K562 (cell line): Measurements from ENCODE around the gene KIAA0825. TPM values are rescaled to one million over a fixed set of nuclear protein-coding genes. Genes with fewer than 3 reads are reported as not detected.

ENCODE experiments used
- ATAC-seq: fragments of 200-7000 bp; cut with Tn5 transposase; 3 replicates; pipeline ENCODE4 v1.9.1; 2020; ENCODE audit warnings: moderate library complexity
- BruUV-seq: library from RNA; stranded (reverse); fragments of 400-500 nt; replicated peaks from 2 replicates; lab custom pipeline; 2021; lab: Mats Ljungman, UMichigan
- CTCF ChIA-PET: fragments of 300-600 bp; formaldehyde crosslinking; extraction: SDS; loops from one replicate; lab custom pipeline; 2021; ENCODE audit warnings: low intra/inter-chr PET ratio; lab: Yijun Ruan, JAX
- POLR2A ChIA-PET: fragments of 300-600, 350-650 bp; sonication (Branson Sonifier 250); formaldehyde crosslinking; extraction: SDS; loops from one replicate; lab custom pipeline; 2021; ENCODE audit warnings: antibody characterized with exemption, inconsistent platforms; lab: Yijun Ruan, JAX
- DNase-seq, 4 experiments: peaks; one replicate each; pipeline versions ENCODE4 v3.0.0 to v3.0.0-alpha.2; 2011 to 2018; ENCODE audit warnings: low spot score in 3 of 4, mixed read lengths in 3 of 4; ENCODE audit errors: extremely low read depth in 1 of 4
- FAIRE-seq: peaks from 2 replicates; lab custom pipeline; 2011; peaks lifted over from hg19 to GRCh38; lab: Jason Lieb, UNC
- H2AFZ ChIP-seq: 2 replicates; pipeline ENCODE4 v1.6.0; 2011; ENCODE audit warnings: low read depth, low read length, control low read depth, inconsistent platforms
- H3K27ac ChIP-seq: fragments of 200-600 bp; 3 replicates; pipeline ENCODE4 v1.8.0; 2011; ENCODE audit warnings: low read depth, mild to moderate bottlenecking, control low read depth, inconsistent platforms, low read length, moderate library complexity, mixed read lengths; ENCODE audit errors: extremely low read depth
- H3K27me3 ChIP-seq, 2 experiments: fragments of 300-600 bp in 1 of 2; 2 replicates in 1 of 2; 3 replicates in 1 of 2; pipeline versions ENCODE4 v1.6.0 to v1.8.0; 2011; ENCODE audit warnings: inconsistent platforms in 2 of 2, low read length in 2 of 2, mild to moderate bottlenecking in 1 of 2, mixed read lengths in 1 of 2, moderate library complexity in 1 of 2; ENCODE audit not compliant: control insufficient read depth in 2 of 2, insufficient read depth in 2 of 2
- H3K36me3 ChIP-seq: fragments of 300-600 bp; 3 replicates; pipeline ENCODE4 v1.8.0; 2011; ENCODE audit warnings: mild to moderate bottlenecking, low read length, inconsistent platforms; ENCODE audit not compliant: control insufficient read depth, insufficient read depth
- H3K4me1 ChIP-seq, 2 experiments: fragments of 200-600 bp in 1 of 2; replicated peaks in 1 of 2; 2 replicates in 1 of 2; 3 replicates in 1 of 2; pipeline versions ENCODE4 v1.5.1 to v1.8.0; 2011; ENCODE audit warnings: inconsistent platforms in 2 of 2, low read length in 2 of 2, mild to moderate bottlenecking in 1 of 2, mixed read lengths in 1 of 2, moderate library complexity in 1 of 2; ENCODE audit not compliant: control insufficient read depth in 2 of 2, insufficient read depth in 2 of 2
- H3K4me2 ChIP-seq: 2 replicates; pipeline ENCODE4 v1.6.1; 2011; ENCODE audit warnings: low read length, control low read depth, inconsistent platforms, mixed read lengths; ENCODE audit not compliant: insufficient read depth
- H3K4me3 ChIP-seq: fragments of 200-600 bp; sonication (generic), shearing (Covaris generic); 2 replicates; pipeline ENCODE4 v1.5.1; 2016; ENCODE audit warnings: control low read depth, inconsistent platforms
- H3K79me2 ChIP-seq: fragments of 200-600 bp; 3 replicates; pipeline ENCODE4 v1.8.0; 2011; ENCODE audit warnings: low read length, inconsistent platforms; ENCODE audit not compliant: control insufficient read depth, insufficient read depth
- H3K9ac ChIP-seq, 2 experiments: 2 replicates each; pipeline versions ENCODE4 v1.6.0 to v1.6.1; 2011; ENCODE audit warnings: low read depth in 2 of 2, low read length in 2 of 2, control low read depth in 1 of 2, inconsistent platforms in 1 of 2, mild to moderate bottlenecking in 1 of 2, mixed read lengths in 1 of 2; ENCODE audit not compliant: insufficient read depth in 1 of 2
- H3K9me1 ChIP-seq: one replicate; pipeline ENCODE4 v1.6.0; 2011; ENCODE audit warnings: inconsistent platforms, mild to moderate bottlenecking, low read length, moderate library complexity; ENCODE audit not compliant: control insufficient read depth, insufficient read depth
- H3K9me3 ChIP-seq: replicated peaks from 2 replicates; pipeline ENCODE4 v1.5.1; 2011; ENCODE audit warnings: low read depth, low read length, inconsistent platforms; ENCODE audit not compliant: control insufficient read depth, insufficient read depth
- H4K20me1 ChIP-seq: replicated peaks from 2 replicates; pipeline ENCODE4 v1.6.1; 2011; ENCODE audit warnings: low read length, inconsistent platforms, mixed read lengths; ENCODE audit not compliant: control insufficient read depth, insufficient read depth
- ELF2 ChIP-seq: fragments of 250-450 bp; sonication (Bioruptor Pico); IDR thresholded peaks from 2 replicates; pipeline ENCODE4 v1.5.0; 2021; ENCODE audit warnings: mild to moderate bottlenecking
- FOXJ3 ChIP-seq: sonication (generic); formaldehyde crosslinking; IDR thresholded peaks from 2 replicates; pipeline ENCODE4 v1.4.0; 2020; ENCODE audit warnings: mild to moderate bottlenecking, missing genetic modification reagents
- HMG20A ChIP-seq: fragments of 450-650 bp; formaldehyde crosslinking; conservative IDR thresholded peaks from 2 replicates; pipeline ENCODE4 v1.4.0; 2020; ENCODE audit warnings: mild to moderate bottlenecking, mixed read lengths
- NCOR1 ChIP-seq: fragments of 450-650 bp; IDR thresholded peaks from 2 replicates; pipeline ENCODE4 v1.6.1; 2016; ENCODE audit warnings: mild to moderate bottlenecking, moderate library complexity
- SIN3A ChIP-seq, 2 experiments: fragments of 150-350 bp in 1 of 2; IDR thresholded peaks; 2 replicates each; pipeline ENCODE4 v1.6.1; 2011 to 2016; ENCODE audit warnings: borderline replicate concordance in 2 of 2, low read depth in 2 of 2, low read length in 2 of 2, mild to moderate bottlenecking in 2 of 2, moderate library complexity in 2 of 2; ENCODE audit not compliant: control insufficient read depth in 1 of 2
- SNIP1 ChIP-seq: fragments of 450-650 bp; IDR thresholded peaks from 2 replicates; pipeline ENCODE4 v1.7.1; 2017; ENCODE audit warnings: low read depth, mild to moderate bottlenecking
- STAG1 ChIP-seq: sonication (generic); formaldehyde crosslinking; IDR thresholded peaks from 2 replicates; pipeline ENCODE4 v1.5.0; 2020; ENCODE audit warnings: missing genetic modification reagents, borderline replicate concordance
- XRCC5 ChIP-seq: fragments of 200-400 bp; formaldehyde crosslinking; IDR thresholded peaks from 2 replicates; pipeline ENCODE4 v1.6.1; 2017; ENCODE audit warnings: low read depth, mild to moderate bottlenecking, low read length
- ZZZ3 ChIP-seq: fragments of 450-650 bp; IDR thresholded peaks from 2 replicates; pipeline ENCODE4 v1.6.1; 2016; ENCODE audit warnings: antibody characterized with exemption, mild to moderate bottlenecking, moderate library complexity
- WGBS: fragments of 100-300 bp; shearing (Covaris generic); methylation state at CpG from one replicate; pipeline ENCODE4 v1.1.6; 2016; ENCODE audit warnings: low coverage, mixed read lengths; ENCODE audit not compliant: insufficient coverage; ENCODE audit errors: missing lambda C conversion rate; 5-methylcytosine and 5-hydroxymethylcytosine counted together
- in situ Hi-C: fragments of 300-500 bp; cut with MboI; formaldehyde crosslinking; loops from 4 replicates; pipeline ENCODE4 v1.15.0; 2018; ENCODE audit warnings: inconsistent platforms, mixed read lengths
- intact Hi-C: fragments of 100-400 bp; cut with micrococcal nuclease; formaldehyde crosslinking; loops from 2 replicates; pipeline ENCODE4 v1.14.2; 2022
- polyA plus RNA-seq, 8 experiments: library from polyadenylated mRNA; depleted of rRNA in 4 of 8; stranded (reverse) in 5 of 8; unstranded in 3 of 8; fragments of >200 nt; fragmentation: Nextera tagmentation in 2 of 8; fragmentation: Illumina TruSeq in 1 of 8; extraction: Ambion mirVana in 2 of 8; extraction: Trizol in 1 of 8; gene quantifications; 2 replicates each; pipeline versions ENCODE4 v1.2.1 to v1.2.3, GENCODE V29; 2011 to 2014; ENCODE audit warnings: inconsistent platforms in 1 of 8, missing spikeins in 1 of 8
- total RNA-seq, 7 experiments: library from RNA; depleted of rRNA in 6 of 7; stranded (reverse); fragments of >200 nt in 6 of 7; fragmentation: Illumina TruSeq in 2 of 7; extraction: Trizol in 2 of 7; gene quantifications; 2 replicates each; pipeline versions ENCODE4 v1.2.1 to v1.2.3, GENCODE V29; 2011 to 2021; ENCODE audit warnings: low replicate concordance in 1 of 7
- TF ChIP-seq, protein P1 (sequence below): fragments of 450-650 bp; formaldehyde crosslinking; conservative IDR thresholded peaks from 2 replicates; pipeline ENCODE4 v1.4.0; 2022; ENCODE audit warnings: mild to moderate bottlenecking, missing genetic modification characterization
- TF ChIP-seq, protein P2 (sequence below), 2 experiments: fragments of 450-650 bp in 1 of 2; sonication (generic) in 1 of 2; formaldehyde crosslinking in 1 of 2; IDR thresholded peaks in 1 of 2; conservative IDR thresholded peaks in 1 of 2; 2 replicates each; pipeline versions ENCODE4 v1.6.1 to v1.8.1; 2016 to 2023; ENCODE audit warnings: mild to moderate bottlenecking in 2 of 2, moderate library complexity in 2 of 2, inconsistent platforms in 1 of 2, missing genetic modification reagents in 1 of 2
- TF ChIP-seq, protein P3 (sequence below): sonication (generic); formaldehyde crosslinking; IDR thresholded peaks from 2 replicates; pipeline ENCODE4 v1.4.0; 2020; ENCODE audit warnings: mild to moderate bottlenecking, missing genetic modification reagents

Gene KIAA0825
- total and polyA plus RNA-seq, 9 of the 15 experiments (the other 6 are each of a cell fraction or from before 2014, with no cell fraction given): 0.05 to 0.36 (median 0.16) TPM; not detected in 1

DNA sequence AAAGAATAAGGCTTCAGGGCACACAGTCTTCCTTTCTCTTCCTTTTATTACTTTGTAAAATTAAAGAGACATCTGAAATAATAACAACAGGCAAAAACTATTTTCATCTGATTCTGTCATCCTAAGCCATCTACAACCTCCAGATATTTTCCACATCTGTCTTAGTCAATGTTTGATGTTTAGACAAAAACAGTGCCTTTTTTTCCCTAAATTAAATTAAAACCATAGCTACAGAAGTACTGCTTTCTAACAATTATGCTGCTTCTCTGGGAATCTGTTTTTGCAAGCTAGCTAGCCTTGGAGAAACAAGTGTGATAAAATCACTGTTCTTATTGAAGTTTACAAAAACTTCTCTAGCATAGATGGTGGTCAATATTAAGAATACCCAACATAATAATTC, 95.4 kb downstream of the KIAA0825 start (continued):
- TF ChIP-seq, protein P1, sequence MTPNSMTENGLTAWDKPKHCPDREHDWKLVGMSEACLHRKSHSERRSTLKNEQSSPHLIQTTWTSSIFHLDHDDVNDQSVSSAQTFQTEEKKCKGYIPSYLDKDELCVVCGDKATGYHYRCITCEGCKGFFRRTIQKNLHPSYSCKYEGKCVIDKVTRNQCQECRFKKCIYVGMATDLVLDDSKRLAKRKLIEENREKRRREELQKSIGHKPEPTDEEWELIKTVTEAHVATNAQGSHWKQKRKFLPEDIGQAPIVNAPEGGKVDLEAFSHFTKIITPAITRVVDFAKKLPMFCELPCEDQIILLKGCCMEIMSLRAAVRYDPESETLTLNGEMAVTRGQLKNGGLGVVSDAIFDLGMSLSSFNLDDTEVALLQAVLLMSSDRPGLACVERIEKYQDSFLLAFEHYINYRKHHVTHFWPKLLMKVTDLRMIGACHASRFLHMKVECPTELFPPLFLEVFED: no peak
- TF ChIP-seq, protein P2, sequence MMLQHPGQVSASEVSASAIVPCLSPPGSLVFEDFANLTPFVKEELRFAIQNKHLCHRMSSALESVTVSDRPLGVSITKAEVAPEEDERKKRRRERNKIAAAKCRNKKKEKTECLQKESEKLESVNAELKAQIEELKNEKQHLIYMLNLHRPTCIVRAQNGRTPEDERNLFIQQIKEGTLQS (IDR thresholded peaks at IDR 0.05): no peak
- TF ChIP-seq, protein P2 (CRISPR knock-in tag; conservative IDR thresholded peaks at IDR 0.05): no peak
- TF ChIP-seq ZZZ3 (no peak), HMG20A (CRISPR knock-in tag) (no peak), NCOR1 (no peak)
- TF ChIP-seq, all 486 proteins: peak for 0

DNA sequence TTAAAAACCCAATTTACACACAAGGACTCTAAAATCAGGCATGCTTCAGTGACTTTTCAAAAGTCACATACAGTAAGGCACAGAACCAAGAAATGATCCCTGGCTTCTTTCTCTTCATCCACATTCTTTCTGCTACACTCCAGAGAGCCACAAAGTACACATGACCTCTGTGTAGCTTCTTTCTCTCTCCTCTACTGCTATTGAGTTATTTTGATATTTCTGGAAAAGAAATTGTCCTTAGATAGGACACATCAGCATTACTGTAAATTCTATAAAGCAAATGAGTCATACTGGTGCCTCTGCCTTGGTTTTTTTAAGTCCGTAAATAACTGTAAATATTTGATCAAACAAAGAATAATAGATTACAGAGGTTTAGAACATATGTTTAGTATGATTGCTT, 96.3 kb downstream of the KIAA0825 start:
- ChIA-PET POLR2A (no interaction called here), CTCF (interaction anchor here (0.7 to 1.3 kb wide), 2 partner anchors 216 to 328 kb away, joined by 3 to 4 read pairs; no protein-coding TSS in a partner anchor)
- no peaks in the 10 kb centered on the region for H3K4me1 ChIP-seq
- no peak for DNase-seq
- TF ChIP-seq FOXJ3 (no peak), SNIP1 (no peak), ELF2 (CRISPR knock-in tag) (no peak), XRCC5 (no peak), STAG1 (CRISPR knock-in tag) (no peak), SIN3A (IDR thresholded peaks at IDR 0.05; ENCODE audit: borderline replicate concordance in 2 of 2, control insufficient read depth in 1 of 2, low read depth in 2 of 2, low read length in 2 of 2) (no peak)
- TF ChIP-seq, protein P3, sequence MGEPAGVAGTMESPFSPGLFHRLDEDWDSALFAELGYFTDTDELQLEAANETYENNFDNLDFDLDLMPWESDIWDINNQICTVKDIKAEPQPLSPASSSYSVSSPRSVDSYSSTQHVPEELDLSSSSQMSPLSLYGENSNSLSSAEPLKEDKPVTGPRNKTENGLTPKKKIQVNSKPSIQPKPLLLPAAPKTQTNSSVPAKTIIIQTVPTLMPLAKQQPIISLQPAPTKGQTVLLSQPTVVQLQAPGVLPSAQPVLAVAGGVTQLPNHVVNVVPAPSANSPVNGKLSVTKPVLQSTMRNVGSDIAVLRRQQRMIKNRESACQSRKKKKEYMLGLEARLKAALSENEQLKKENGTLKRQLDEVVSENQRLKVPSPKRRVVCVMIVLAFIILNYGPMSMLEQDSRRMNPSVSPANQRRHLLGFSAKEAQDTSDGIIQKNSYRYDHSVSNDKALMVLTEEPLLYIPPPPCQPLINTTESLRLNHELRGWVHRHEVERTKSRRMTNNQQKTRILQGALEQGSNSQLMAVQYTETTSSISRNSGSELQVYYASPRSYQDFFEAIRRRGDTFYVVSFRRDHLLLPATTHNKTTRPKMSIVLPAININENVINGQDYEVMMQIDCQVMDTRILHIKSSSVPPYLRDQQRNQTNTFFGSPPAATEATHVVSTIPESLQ (CRISPR knock-in tag): no peak
- intact Hi-C loops: no loop called here
- H3K79me2 ChIP-seq: no peaks in the 10 kb centered on the region
- no TSS peak for BruUV-seq
- WGBS: 0% methylated on average over 1 of the region's 1 CpG
- in situ Hi-C loops: no loop called here
- FAIRE-seq: no peak
- no peak for ATAC-seq
- H3K9me1 ChIP-seq: no peaks in the 10 kb centered on the region
- no peak overlapping the region for H2AFZ ChIP-seq
- H3K27ac ChIP-seq: no peak overlapping the region
- H3K9ac ChIP-seq: no peak overlapping the region
- H3K4me3 ChIP-seq: no peak overlapping the region
- H3K36me3 ChIP-seq: no peaks in the 10 kb centered on the region
- H3K27me3 ChIP-seq: no peaks in the 10 kb centered on the region
- H4K20me1 ChIP-seq: no peaks in the 10 kb centered on the region
- H3K9me3 ChIP-seq: no peaks in the 10 kb centered on the region
- no peak overlapping the region for H3K4me2 ChIP-seq
